Tibial nerve (tissue), 4 donors: Measurements from ENCODE around the gene CCDC197. TPM values are rescaled to one million over a fixed set of nuclear protein-coding genes. Genes with fewer than 3 reads are reported as not detected.

Experiments
- DNase-seq, 2 donors: peaks; one replicate each; pipeline ENCODE4 v3.0.0-alpha.2; 2019; ENCODE audit warnings: low spot score in 2 of 2
- H3K27ac ChIP-seq, 4 donors: fragments of 200-600 bp; sonication (generic) in 3 of 4; one replicate each; pipeline ENCODE4 v1.5.1; 2017 to 2019; ENCODE audit warnings: mild to moderate bottlenecking in 1 of 4
- H3K27me3 ChIP-seq, 2 donors: fragments of 200-600 bp; sonication (generic) in 1 of 2; one replicate each; pipeline versions ENCODE4 v1.5.1 to v1.6.0; 2017 to 2019
- H3K36me3 ChIP-seq, 3 donors: fragments of 200-600 bp; sonication (generic); one replicate each; pipeline ENCODE4 v1.5.1; 2018 to 2019
- H3K4me1 ChIP-seq, 4 donors: fragments of 200-600 bp; sonication (generic) in 3 of 4; one replicate each; pipeline ENCODE4 v1.5.1; 2017 to 2019
- H3K4me3 ChIP-seq, 4 donors: fragments of 200-600 bp; sonication (generic) in 3 of 4; one replicate each; pipeline ENCODE4 v1.5.1; 2017 to 2019; ENCODE audit warnings: mild to moderate bottlenecking in 1 of 4, moderate library complexity in 1 of 4
- H3K9me3 ChIP-seq, 4 donors: fragments of 200-600 bp; sonication (generic) in 3 of 4; one replicate each; pipeline ENCODE4 v1.5.1; 2017 to 2019
- CTCF ChIP-seq, 5 experiments: fragments of 200-600 bp in 3 of 5; fragments of 450-650 bp in 2 of 5; sonication (generic) in 3 of 5; IDR thresholded peaks; one replicate each; pipeline ENCODE4 v1.5.1; 2016 to 2019; ENCODE audit warnings: antibody characterized with exemption in 5 of 5, mild to moderate bottlenecking in 3 of 5, moderate library complexity in 2 of 5
- EP300 ChIP-seq, 2 donors: sonication (generic); formaldehyde crosslinking; IDR thresholded peaks; one replicate each; pipeline ENCODE4 v1.6.1; 2017; ENCODE audit warnings: antibody characterized with exemption in 2 of 2, mild to moderate bottlenecking in 1 of 2
- POLR2A ChIP-seq, 2 donors: fragments of 450-650 bp; IDR thresholded peaks; one replicate each; pipeline ENCODE4 v1.6.1; 2017; ENCODE audit warnings: antibody characterized with exemption in 2 of 2, mild to moderate bottlenecking in 2 of 2, moderate library complexity in 2 of 2
- WGBS, 2 donors: methylation state at CpG; one replicate each; pipeline ENCODE4 v1.1.5; 2018; 5-methylcytosine and 5-hydroxymethylcytosine counted together
- total RNA-seq, 4 donors: library from RNA; depleted of rRNA; stranded (reverse); fragments of >200 nt; gene quantifications; one replicate each; pipeline ENCODE4 v1.1.0, GENCODE V29; 2016

CCDC197 gene
- total RNA-seq, 4 donors from 2014 or later = not detected

DNA sequence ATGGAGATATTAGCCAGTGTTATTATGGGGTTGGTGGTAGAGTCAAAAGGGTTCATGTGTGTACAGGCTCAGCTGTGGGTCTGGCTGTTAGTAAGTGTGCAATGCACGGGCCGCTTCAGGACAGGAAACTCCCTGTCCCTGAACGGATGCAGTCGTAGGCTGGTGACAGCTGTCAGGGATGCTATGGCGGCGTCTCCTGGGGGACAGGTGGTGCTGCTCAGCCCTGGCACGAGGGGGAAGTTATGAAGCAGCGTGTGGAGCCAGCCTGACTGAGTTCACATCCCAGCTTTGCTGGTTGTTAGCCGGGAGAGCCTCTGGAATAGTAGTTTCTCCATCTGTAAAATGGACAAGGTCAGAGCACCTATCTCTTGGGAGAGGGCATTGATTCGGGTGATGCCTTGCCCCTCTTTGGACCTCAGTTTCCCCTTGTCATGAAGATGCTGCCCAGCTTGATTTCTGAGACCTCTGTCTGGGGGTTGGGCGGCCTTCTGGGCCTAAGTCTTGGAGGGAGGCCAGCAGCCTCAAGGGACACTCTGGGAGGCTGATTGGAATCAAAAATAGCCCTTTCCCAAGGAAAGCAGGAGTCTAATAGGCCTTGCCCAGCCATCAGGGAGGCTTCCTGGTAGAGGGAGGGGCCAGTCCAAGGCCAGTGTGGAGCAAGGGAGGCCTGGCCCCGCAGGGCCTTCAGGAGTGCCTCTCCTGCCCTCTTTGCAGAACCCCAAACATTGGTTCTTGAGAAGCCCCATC, 27.8 kb upstream of the CCDC197 start:
- Histone ChIP-seq H3K27me3 (no peaks in the 10 kb centered on the region), H3K9me3 (no peaks in the 10 kb centered on the region), H3K27ac (no peak overlapping the region), H3K36me3 (no peaks in the 10 kb centered on the region), H3K4me3 (no peak overlapping the region), H3K4me1 (peaks cover 0 to 17% (median 10%) of the 10 kb centered on the region in 4 donors)
- WGBS, 2 donors = 79 to 80% methylated on average over 11 to 12 of the region's 12 CpGs
- DNase-seq = no peak
- TF ChIP-seq EP300 (IDR thresholded peaks at IDR 0.05) (no peak), CTCF (IDR thresholded peaks at IDR 0.05) (no peak), POLR2A (IDR thresholded peaks at IDR 0.05) (no peak)

DNA sequence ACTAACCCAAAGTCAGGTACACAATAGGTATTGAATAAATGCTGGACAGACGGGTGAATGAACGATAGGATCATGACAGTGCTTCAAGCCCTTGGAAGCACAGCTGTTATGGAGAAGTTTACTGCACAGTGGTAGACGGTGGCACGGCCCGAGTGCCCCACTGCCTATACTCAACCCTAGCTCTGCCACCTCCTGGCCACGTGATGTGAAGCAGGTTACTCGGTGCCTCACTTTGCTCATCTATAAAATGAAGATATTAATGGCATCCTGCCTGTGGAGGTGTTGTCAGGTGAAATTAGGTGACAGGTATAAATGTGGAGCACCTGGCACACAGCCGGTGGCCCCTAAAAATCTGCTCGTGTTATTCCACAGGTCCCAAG, 26.5 kb upstream of the CCDC197 start:
- WGBS, 2 donors = 54 to 58% methylated on average over 9 of the region's 9 CpGs
- H3K36me3 ChIP-seq = no peaks in the 10 kb centered on the region
- H3K4me1 ChIP-seq = peaks cover 0 to 19% (median 16%) of the 10 kb centered on the region in 4 donors
- H3K4me3 ChIP-seq = peak overlapping the region in 2 of 4 donors; percentile 33 to 40
- peak in 2 of 5 experiments; percentile 19 to 25 for TF ChIP-seq CTCF (IDR thresholded peaks at IDR 0.05)
- no peak for TF ChIP-seq POLR2A (IDR thresholded peaks at IDR 0.05)
- no peak for TF ChIP-seq EP300 (IDR thresholded peaks at IDR 0.05)
- peak overlapping the region in 2 of 4 donors; percentile 47 to 48 for H3K27ac ChIP-seq
- DNase-seq = no peak
- no peaks in the 10 kb centered on the region for H3K9me3 ChIP-seq
- H3K27me3 ChIP-seq = no peaks in the 10 kb centered on the region

- DNase-seq = no peak
These were observed 26.0 kb upstream of the CCDC197 start for GRCh38 chr14:93970965-93971634.

GRCh38 chr14:93971635-93972027, 25.5 kb upstream of the CCDC197 start:
- no peaks in the 10 kb centered on the region for H3K9me3 ChIP-seq
- H3K4me1 ChIP-seq = peaks cover 0 to 23% (median 14%) of the 10 kb centered on the region in 4 donors
- H3K36me3 ChIP-seq = no peaks in the 10 kb centered on the region
- TF ChIP-seq EP300 (IDR thresholded peaks at IDR 0.05) = no peak
- no peak for TF ChIP-seq POLR2A (IDR thresholded peaks at IDR 0.05)
- no peak for TF ChIP-seq CTCF (IDR thresholded peaks at IDR 0.05)
- WGBS, 2 donors = 70 to 72% methylated on average over 3 of the region's 3 CpGs
- no peak overlapping the region for H3K27ac ChIP-seq
- H3K4me3 ChIP-seq = no peak overlapping the region
- H3K27me3 ChIP-seq = no peaks in the 10 kb centered on the region
- DNase-seq = no peak

More at GRCh38 chr14:93970965-93971634, 26.0 kb upstream of the CCDC197 start:
- Histone ChIP-seq H3K27ac (peak overlapping the region in 2 of 4 donors; percentile 47 to 48), H3K4me3 (peak overlapping the region in 2 of 4 donors; percentile 33 to 40), H3K4me1 (peaks cover 0 to 23% (median 14%) of the 10 kb centered on the region in 4 donors), H3K27me3 (no peaks in the 10 kb centered on the region), H3K9me3 (no peaks in the 10 kb centered on the region), H3K36me3 (no peaks in the 10 kb centered on the region)
- WGBS, 2 donors = 47 to 59% methylated on average over 11 to 15 of the region's 15 CpGs
- TF ChIP-seq CTCF (IDR thresholded peaks at IDR 0.05) (peak in 1 of 5 experiments; percentile 1), EP300 (IDR thresholded peaks at IDR 0.05) (no peak), POLR2A (IDR thresholded peaks at IDR 0.05) (no peak)
